Choroid plexus epithelial cell (primary cell): ENCODE data around the gene DIRAS1.
"Not testable (repeated sequence)": the region's sequence is repeated elsewhere in the genome, so short reads cannot be mapped to it uniquely, and the experiment has no call there.

Source experiments
- DNase-seq: peaks from one replicate; pipeline ENCODE4 v3.0.0-alpha.2; 2010; ENCODE audit warnings: low read depth
- H3K4me3 ChIP-seq: 2 replicates; pipeline ENCODE4 v1.5.1; 2011; ENCODE audit warnings: low read depth, mild to moderate bottlenecking, control low read depth, low read length, moderate library complexity
- CTCF ChIP-seq: conservative IDR thresholded peaks from 2 replicates; pipeline ENCODE4 v1.5.1; 2011; ENCODE audit warnings: low read depth, mild to moderate bottlenecking, control low read depth, inconsistent platforms, low read length, moderate library complexity

The DIRAS1 gene

GRCh38 chr19:2670217-2670616 is 51.0 kb downstream of the DIRAS1 start:
- no peak for TF ChIP-seq CTCF

GRCh38 chr19:2668175-2668763 is 52.9 kb downstream of the DIRAS1 start:
- no peak overlapping the region for H3K4me3 ChIP-seq
- no peak for TF ChIP-seq CTCF
- DNase-seq, result no peak

More at GRCh38 chr19:2670217-2670616, 51.0 kb downstream of the DIRAS1 start:
- H3K4me3 ChIP-seq, result no peak overlapping the region
- no peak for DNase-seq

- not testable (repeated sequence) for DNase-seq, H3K4me3 ChIP-seq
Measured at GRCh38 chr19:2667349-2667748, 53.8 kb downstream of the DIRAS1 start.

GRCh38 chr19:2666344-2666994 is 54.7 kb downstream of the DIRAS1 start:
- TF ChIP-seq CTCF, result no peak
- no peak for DNase-seq
- H3K4me3 ChIP-seq, result no peak overlapping the region

- no peak for TF ChIP-seq CTCF
- no peak for DNase-seq
Measured at GRCh38 chr19:2665103-2665502, 56.1 kb downstream of the DIRAS1 start.

More at GRCh38 chr19:2665103-2665502, 56.1 kb downstream of the DIRAS1 start:
- no peak overlapping the region for H3K4me3 ChIP-seq
